IMR-90 (cell line): Measurements from ENCODE around the gene LRG1. TPM values are rescaled to one million over a fixed set of nuclear protein-coding genes. Genes with fewer than 3 reads are reported as not detected.

Experiments used
- ATAC-seq: fragments of 200-7000 bp; cut with Tn5 transposase; 2 replicates; pipeline ENCODE4 v1.9.1; 2020; ENCODE audit warnings: low read depth, mild to moderate bottlenecking, moderate library complexity
- BruUV-seq: library from RNA; stranded (reverse); fragments of 400-500 nt; replicated peaks from 2 replicates; lab custom pipeline; 2021; lab: Mats Ljungman, UMichigan
- CTCF ChIA-PET: fragments of 300-600 bp; formaldehyde crosslinking; extraction: SDS; loops from one replicate; lab custom pipeline; 2021; ENCODE audit warnings: antibody characterized with exemption; lab: Yijun Ruan, JAX
- POLR2A ChIA-PET: fragments of 300-600 bp; sonication (Branson Sonifier 250); formaldehyde crosslinking; loops from one replicate; lab custom pipeline; 2022; ENCODE audit warnings: antibody characterized with exemption; ENCODE audit not compliant: unreplicated experiment; lab: Charles Lee
- DNase-seq: peaks from one replicate; pipeline ENCODE4 v3.0.0; 2013
- H2AFZ ChIP-seq: replicated peaks from 2 replicates; pipeline ENCODE3; 2013; ENCODE audit warnings: low read length, mild to moderate bottlenecking; ENCODE audit not compliant: poor library complexity
- H2AK5ac ChIP-seq: 2 replicates; pipeline ENCODE4 v1.6.1; 2013; ENCODE audit warnings: low read depth, low read length, inconsistent platforms
- H2AK9ac ChIP-seq: replicated peaks from 2 replicates; pipeline ENCODE3; 2013; ENCODE audit warnings: mild to moderate bottlenecking, low read depth, low read length, moderate library complexity; ENCODE audit not compliant: poor library complexity
- H2BK120ac ChIP-seq: 2 replicates; pipeline ENCODE4 v1.6.1; 2013; ENCODE audit warnings: low read depth, low read length, inconsistent platforms
- H2BK15ac ChIP-seq: 3 replicates; pipeline ENCODE4 v1.6.1; 2013; ENCODE audit warnings: low read depth, low read length, inconsistent platforms
- H2BK20ac ChIP-seq: 2 replicates; pipeline ENCODE4 v1.6.1; 2013; ENCODE audit warnings: low read depth, mild to moderate bottlenecking, inconsistent platforms, low read length, moderate library complexity
- H2BK5ac ChIP-seq: 2 replicates; pipeline ENCODE4 v1.6.1; 2013; ENCODE audit warnings: mild to moderate bottlenecking, low read depth, low read length, inconsistent platforms; ENCODE audit not compliant: poor library complexity, severe bottlenecking
- H3K14ac ChIP-seq: replicated peaks from 2 replicates; pipeline ENCODE4 v1.6.1; 2013; ENCODE audit warnings: low read depth, low read length, inconsistent platforms
- H3K18ac ChIP-seq: 2 replicates; pipeline ENCODE4 v1.6.1; 2013; ENCODE audit warnings: low read depth, low read length, control low read depth
- H3K23ac ChIP-seq: 2 replicates; pipeline ENCODE4 v1.6.1; 2013; ENCODE audit warnings: low read depth, low read length, inconsistent platforms
- H3K27ac ChIP-seq: 2 replicates; pipeline ENCODE4 v1.5.1; 2013; ENCODE audit warnings: mild to moderate bottlenecking, control low read depth, low read length; ENCODE audit not compliant: insufficient read depth
- H3K27me3 ChIP-seq: 2 replicates; pipeline ENCODE4 v1.6.1; 2013; ENCODE audit warnings: low read length; ENCODE audit not compliant: control insufficient read depth, insufficient read depth
- H3K36me3 ChIP-seq: 2 replicates; pipeline ENCODE4 v1.6.1; 2013; ENCODE audit warnings: low read length, mixed read lengths; ENCODE audit not compliant: control insufficient read depth, insufficient read depth
- H3K4ac ChIP-seq: 2 replicates; pipeline ENCODE4 v1.6.1; 2013; ENCODE audit warnings: low read depth, low read length, inconsistent platforms
- H3K4me1 ChIP-seq: 2 replicates; pipeline ENCODE4 v1.6.1; 2013; ENCODE audit warnings: low read length, mixed read lengths; ENCODE audit not compliant: control insufficient read depth, insufficient read depth
- H3K4me2 ChIP-seq: 2 replicates; pipeline ENCODE4 v1.6.1; 2013; ENCODE audit warnings: low read depth, mild to moderate bottlenecking, control low read depth, low read length, moderate library complexity
- H3K4me3 ChIP-seq: 2 replicates; pipeline ENCODE4 v1.5.1; 2013; ENCODE audit warnings: low read depth, mild to moderate bottlenecking, control low read depth, low read length, moderate library complexity; ENCODE audit not compliant: insufficient read depth
- H3K56ac ChIP-seq: 2 replicates; pipeline ENCODE4 v1.6.1; 2013; ENCODE audit warnings: low read length, inconsistent platforms; ENCODE audit not compliant: insufficient read depth; ENCODE audit errors: extremely low read depth
- H3K79me1 ChIP-seq, 2 experiments: 2 replicates each; pipeline ENCODE4 v1.6.1; 2013; ENCODE audit warnings: low read length in 2 of 2, inconsistent platforms in 1 of 2, low read depth in 1 of 2
- H3K9ac ChIP-seq: 2 replicates; pipeline ENCODE4 v1.6.1; 2013; ENCODE audit warnings: low read depth, low read length, control low read depth
- H3K9me1 ChIP-seq: 2 replicates; pipeline ENCODE4 v1.6.1; 2013; ENCODE audit warnings: low read length, inconsistent platforms; ENCODE audit not compliant: insufficient read depth
- H3K9me3 ChIP-seq: 2 replicates; pipeline ENCODE4 v1.6.1; 2013; ENCODE audit warnings: low read length; ENCODE audit not compliant: control insufficient read depth, insufficient read depth
- H4K20me1 ChIP-seq: 2 replicates; pipeline ENCODE4 v1.6.1; 2013; ENCODE audit warnings: low read length, inconsistent platforms; ENCODE audit not compliant: insufficient read depth
- H4K5ac ChIP-seq: 2 replicates; pipeline ENCODE4 v1.6.1; 2013; ENCODE audit warnings: mild to moderate bottlenecking, low read depth, low read length, control low read depth
- H4K8ac ChIP-seq, 2 experiments: 2 replicates each; pipeline ENCODE4 v1.6.1; 2013; ENCODE audit warnings: low read depth in 2 of 2, low read length in 2 of 2, control low read depth in 1 of 2, inconsistent platforms in 1 of 2
- H4K91ac ChIP-seq: 2 replicates; pipeline ENCODE4 v1.6.1; 2013; ENCODE audit warnings: low read depth, low read length, inconsistent platforms; ENCODE audit not compliant: insufficient read depth
- CHD1 ChIP-seq: IDR thresholded peaks from 2 replicates; pipeline ENCODE4 v1.6.1; 2012; ENCODE audit warnings: low read depth, low read length, improper control_type of control experiment
- MAFK ChIP-seq: IDR thresholded peaks from 2 replicates; pipeline ENCODE4 v1.6.1; 2012; ENCODE audit warnings: low read depth, low read length, improper control_type of control experiment
- POLR2A ChIP-seq: IDR thresholded peaks from 2 replicates; pipeline ENCODE4 v1.6.1; 2012; ENCODE audit warnings: mild to moderate bottlenecking, low read depth, low read length
- WGBS, 2 experiments: methylation state at CpG; one replicate each; pipeline versions ENCODE4 v1.1.5 to v1.1.7; 2013; ENCODE audit warnings: missing lambda C conversion rate in 2 of 2; ENCODE audit not compliant: insufficient read length in 1 of 2; ENCODE audit errors: extremely low coverage in 2 of 2; 5-methylcytosine and 5-hydroxymethylcytosine counted together
- dilution Hi-C: fragments of 300-500 bp; cut with HindIII; formaldehyde crosslinking; loops from one replicate; pipeline ENCODE4 v1.14.3; 2018; ENCODE audit warnings: low sequenced_read_pairs; ENCODE audit not compliant: unreplicated experiment
- in situ Hi-C: fragments of 300-500 bp; cut with MboI; formaldehyde crosslinking; loops from 3 replicates; pipeline ENCODE4 v1.14.3; 2019; ENCODE audit warnings: low sequenced_read_pairs, inconsistent platforms, mixed read lengths
- intact Hi-C: fragments of 100-400 bp; cut with micrococcal nuclease; formaldehyde crosslinking; loops from 2 replicates; pipeline ENCODE4 v1.10.0; 2022
- polyA plus RNA-seq, 3 experiments: library from polyadenylated mRNA; depleted of rRNA; stranded (reverse); fragments of >200 nt; gene quantifications; 2 replicates each; pipeline ENCODE4 v1.2.3, GENCODE V29; 2012; ENCODE audit warnings: low replicate concordance in 1 of 3
- total RNA-seq: library from RNA; depleted of rRNA; stranded (reverse); fragments of >200 nt; gene quantifications from 2 replicates; pipeline ENCODE4 v1.2.3, GENCODE V29; 2012

LRG1 gene
- total and polyA plus RNA-seq, 2 of the 4 experiments (the other 2 are of a cell fraction) = not detected

DNA sequence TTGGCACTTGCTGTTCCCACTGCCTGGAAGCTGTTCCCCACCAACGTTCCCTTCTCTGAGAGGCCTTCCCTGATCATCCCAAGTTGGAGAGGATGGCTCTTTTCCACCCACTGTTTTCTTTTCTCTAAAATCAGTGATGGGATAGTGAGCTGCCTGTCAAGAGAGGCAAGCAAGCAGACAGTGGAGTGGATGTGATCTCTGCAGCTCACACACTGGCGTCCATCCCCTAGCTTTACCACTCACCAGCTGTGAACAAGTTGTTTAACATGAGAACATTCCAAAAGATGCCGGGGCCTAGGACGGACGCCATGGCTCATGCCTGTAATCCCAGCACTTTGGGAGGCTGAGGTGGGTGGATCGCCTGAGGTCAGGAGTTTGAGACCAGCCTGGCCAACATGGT lies 47.7 kb upstream of the LRG1 start:
- peaks cover 47% of the 10 kb centered on the region for H3K27me3 ChIP-seq
- intact Hi-C loops (no loop called here), dilution Hi-C loops (no loop called here), in situ Hi-C loops (no loop called here)
- H3K56ac ChIP-seq = no peak overlapping the region
- ChIA-PET POLR2A (no interaction called here), CTCF (no interaction called here)
- no peaks in the 10 kb centered on the region for H3K36me3 ChIP-seq
- H2AK5ac ChIP-seq = no peak overlapping the region
- no peak overlapping the region for H2BK120ac ChIP-seq
- H3K4me1 ChIP-seq = peaks cover 3% of the 10 kb centered on the region; the same call in 1 of the 2 replicates
- no peak overlapping the region for H3K14ac ChIP-seq
- no peak overlapping the region for H3K27ac ChIP-seq
- no peaks in the 10 kb centered on the region for H3K9me1 ChIP-seq
- no CpG with 5 or more reads among the region's 6 CpGs for WGBS, 2 experiments
- no peak overlapping the region for H4K5ac ChIP-seq
- no peak overlapping the region for H2BK20ac ChIP-seq
- H3K9ac ChIP-seq = no peak overlapping the region
- H2AK9ac ChIP-seq = peak overlapping the region; percentile 24
- TF ChIP-seq MAFK = no peak
- no peak for TF ChIP-seq CHD1
- no peak for TF ChIP-seq POLR2A
- H3K4me2 ChIP-seq = no peak overlapping the region
- H3K9me3 ChIP-seq = no peaks in the 10 kb centered on the region
- H3K4me3 ChIP-seq = no peak overlapping the region
- DNase-seq (no peak), ATAC-seq (no peak)
- no peak overlapping the region for H2AFZ ChIP-seq
- H2BK15ac ChIP-seq = no peak overlapping the region
- no peak overlapping the region for H4K91ac ChIP-seq
- H3K23ac ChIP-seq = no peak overlapping the region
- no peak overlapping the region for H3K18ac ChIP-seq
- H3K79me1 ChIP-seq = no peaks in the 10 kb centered on the region
- H4K8ac ChIP-seq = no peak overlapping the region
- H3K4ac ChIP-seq = no peak overlapping the region
- H2BK5ac ChIP-seq = no peak overlapping the region
- BruUV-seq = no TSS peak
- no peaks in the 10 kb centered on the region; the same call in 1 of the 2 replicates for H4K20me1 ChIP-seq
